K562 (cell line): ENCODE results near the gene SEC31A. TPM values are rescaled to one million over a fixed set of nuclear protein-coding genes. Genes with fewer than 3 reads are reported as not detected.
A peak's percentile ranks its signal among the peaks of the same experiment; 100 is the strongest.

ENCODE experiments used
- BACH1 ChIP-seq: fragments of 200-800 bp; sonication (Bioruptor generic); IDR thresholded peaks from 2 replicates; pipeline ENCODE4 v1.6.1; 2016; ENCODE audit warnings: missing genetic modification characterization, missing compliant biosample characterization
- ILF3 ChIP-seq: fragments of 450-650 bp; IDR thresholded peaks from 2 replicates; pipeline ENCODE4 v1.6.1; 2018; ENCODE audit warnings: antibody characterized with exemption, mild to moderate bottlenecking, moderate library complexity, borderline replicate concordance
- MAZ ChIP-seq, 2 experiments: fragments of 450-650 bp in 1 of 2; sonication (generic) in 1 of 2; formaldehyde crosslinking; IDR thresholded peaks in 1 of 2; conservative IDR thresholded peaks in 1 of 2; 2 replicates each; pipeline versions ENCODE4 v1.4.0 to v1.5.0; 2020; ENCODE audit warnings: mild to moderate bottlenecking in 1 of 2, missing genetic modification reagents in 1 of 2
- MTA2 ChIP-seq: fragments of 450-650 bp; IDR thresholded peaks from 2 replicates; pipeline ENCODE4 v1.6.1; 2016; ENCODE audit warnings: low read depth
- PHB ChIP-seq: fragments of 250-450 bp; sonication (Bioruptor Pico); IDR thresholded peaks from 2 replicates; pipeline ENCODE4 v1.5.0; 2021
- PHF8 ChIP-seq: fragments of 200-600 bp; sonication (generic); IDR thresholded peaks from 2 replicates; pipeline ENCODE4 v1.6.1; 2012; ENCODE audit warnings: mixed run types, mild to moderate bottlenecking, inconsistent platforms, low read length, moderate library complexity, borderline replicate concordance
- POLR2A ChIP-seq: fragments of 450-650 bp; conservative IDR thresholded peaks from 2 replicates; pipeline ENCODE4 v1.6.1; 2016
- PPARD ChIP-seq: fragments of 250-450 bp; sonication (Bioruptor Pico); IDR thresholded peaks from 2 replicates; pipeline ENCODE4 v1.8.0; 2022; ENCODE audit warnings: inconsistent platforms, mild to moderate bottlenecking, moderate library complexity
- RB1 ChIP-seq: fragments of 450-650 bp; IDR thresholded peaks from 2 replicates; pipeline ENCODE4 v1.6.1; 2017; ENCODE audit warnings: low read depth, mild to moderate bottlenecking
- RBM14 ChIP-seq: fragments of 200-400 bp; formaldehyde crosslinking; IDR thresholded peaks from 2 replicates; pipeline ENCODE4 v1.6.1; 2018; ENCODE audit warnings: low read depth, mild to moderate bottlenecking, low read length, moderate library complexity, borderline replicate concordance; ENCODE audit not compliant: insufficient read depth
- RFX5 ChIP-seq: IDR thresholded peaks from 2 replicates; pipeline ENCODE4 v1.6.1; 2011; ENCODE audit warnings: low read depth, mild to moderate bottlenecking, improper control_type of control experiment, low read length
- TBP ChIP-seq: optimal IDR thresholded peaks from 2 replicates; pipeline ENCODE3; 2011; ENCODE audit warnings: low read depth, low read length, improper control_type of control experiment
- YBX1 ChIP-seq: fragments of 450-650 bp; IDR thresholded peaks from 2 replicates; pipeline ENCODE4 v1.7.1; 2016; ENCODE audit warnings: mild to moderate bottlenecking
- ZC3H11A ChIP-seq: IDR thresholded peaks from 2 replicates; pipeline ENCODE4 v1.6.1; 2012; ENCODE audit warnings: low read depth, low read length, improper control_type of control experiment
- ZNF431 ChIP-seq: sonication (generic); formaldehyde crosslinking; IDR thresholded peaks from 2 replicates; pipeline ENCODE4 v1.8.0; 2022; ENCODE audit warnings: mild to moderate bottlenecking, missing genetic modification reagents
- ZNF695 ChIP-seq: fragments of 450-650 bp; formaldehyde crosslinking; IDR thresholded peaks from 2 replicates; pipeline ENCODE4 v1.4.0; 2020; ENCODE audit warnings: mild to moderate bottlenecking, moderate library complexity
- ZNF766 ChIP-seq: fragments of 200-800 bp; sonication (Bioruptor generic); conservative IDR thresholded peaks from 2 replicates; pipeline ENCODE4 v1.6.1; 2016; ENCODE audit warnings: missing genetic modification characterization, missing compliant biosample characterization
- polyA plus RNA-seq, 8 experiments: library from polyadenylated mRNA; depleted of rRNA in 4 of 8; stranded (reverse) in 5 of 8; unstranded in 3 of 8; fragments of >200 nt; fragmentation: Nextera tagmentation in 2 of 8; fragmentation: Illumina TruSeq in 1 of 8; extraction: Ambion mirVana in 2 of 8; extraction: Trizol in 1 of 8; gene quantifications; 2 replicates each; pipeline versions ENCODE4 v1.2.1 to v1.2.3, GENCODE V29; 2011 to 2014; ENCODE audit warnings: inconsistent platforms in 1 of 8, missing spikeins in 1 of 8
- total RNA-seq, 7 experiments: library from RNA; depleted of rRNA in 6 of 7; stranded (reverse); fragments of >200 nt in 6 of 7; fragmentation: Illumina TruSeq in 2 of 7; extraction: Trizol in 2 of 7; gene quantifications; 2 replicates each; pipeline versions ENCODE4 v1.2.1 to v1.2.3, GENCODE V29; 2011 to 2021; ENCODE audit warnings: low replicate concordance in 1 of 7
- TF ChIP-seq, protein P1 (sequence below): fragments of 450-650 bp; formaldehyde crosslinking; IDR thresholded peaks from 2 replicates; pipeline ENCODE4 v1.4.0; 2020; ENCODE audit warnings: mild to moderate bottlenecking, moderate library complexity
- TF ChIP-seq, protein P2 (sequence below): fragments of 250-450 bp; sonication (Bioruptor Pico); IDR thresholded peaks from 2 replicates; pipeline ENCODE4 v1.8.0; 2022; ENCODE audit warnings: inconsistent platforms, mild to moderate bottlenecking, moderate library complexity, borderline replicate concordance
- TF ChIP-seq, protein P3 (sequence below): IDR thresholded peaks from 2 replicates; pipeline ENCODE4 v1.6.1; 2014; ENCODE audit warnings: antibody characterized with exemption

Gene SEC31A
- total and polyA plus RNA-seq, 9 of the 15 experiments (the other 6 are each of a cell fraction or from before 2014, with no cell fraction given): 78.9 to 241 (median 173) TPM

DNA sequence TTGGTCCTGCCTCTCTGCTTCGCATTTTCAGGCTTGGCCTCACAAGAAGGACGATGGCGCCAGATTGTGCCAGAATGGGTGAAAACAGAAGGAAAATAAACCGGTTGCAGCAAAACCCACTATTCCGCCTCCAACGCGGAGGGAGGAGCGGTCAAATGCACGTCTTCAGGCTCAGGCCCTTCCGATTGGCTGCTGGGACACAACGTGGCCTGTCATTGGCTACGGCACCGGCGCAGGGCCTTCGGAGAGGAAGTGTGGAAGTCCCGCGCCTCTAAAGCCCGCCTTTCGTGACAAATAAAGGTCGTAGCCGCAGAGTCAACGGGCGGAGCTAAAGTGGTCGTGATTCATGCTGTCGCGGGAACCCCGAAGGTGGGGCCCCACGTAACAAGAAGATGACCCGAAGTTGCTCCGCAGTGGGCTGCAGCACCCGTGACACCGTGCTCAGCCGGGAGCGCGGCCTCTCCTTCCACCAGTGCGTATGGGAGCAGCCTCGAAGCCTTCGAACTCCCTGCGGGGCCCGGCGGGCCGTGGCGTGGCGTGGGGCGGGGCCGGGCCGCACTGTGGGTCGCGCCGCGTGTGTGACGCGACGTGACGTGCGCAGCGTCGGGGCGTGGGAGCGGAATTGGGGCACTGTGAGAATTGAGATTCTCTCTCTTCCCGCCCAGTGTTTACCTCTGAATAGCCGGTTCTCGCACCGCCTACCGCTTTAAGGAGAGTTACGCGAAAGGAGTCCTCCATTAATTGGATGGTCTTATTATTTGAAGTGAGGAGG is 9.6 kb upstream of the SEC31A start, which contains the start of gene THAP9 (continued):
- TF ChIP-seq, protein P1, sequence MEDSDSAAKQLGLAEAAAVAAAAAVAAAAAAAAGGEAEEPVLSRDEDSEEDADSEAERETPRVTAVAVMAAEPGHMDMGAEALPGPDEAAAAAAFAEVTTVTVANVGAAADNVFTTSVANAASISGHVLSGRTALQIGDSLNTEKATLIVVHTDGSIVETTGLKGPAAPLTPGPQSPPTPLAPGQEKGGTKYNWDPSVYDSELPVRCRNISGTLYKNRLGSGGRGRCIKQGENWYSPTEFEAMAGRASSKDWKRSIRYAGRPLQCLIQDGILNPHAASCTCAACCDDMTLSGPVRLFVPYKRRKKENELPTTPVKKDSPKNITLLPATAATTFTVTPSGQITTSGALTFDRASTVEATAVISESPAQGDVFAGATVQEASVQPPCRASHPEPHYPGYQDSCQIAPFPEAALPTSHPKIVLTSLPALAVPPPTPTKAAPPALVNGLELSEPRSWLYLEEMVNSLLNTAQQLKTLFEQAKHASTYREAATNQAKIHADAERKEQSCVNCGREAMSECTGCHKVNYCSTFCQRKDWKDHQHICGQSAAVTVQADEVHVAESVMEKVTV: no peak
- TF ChIP-seq MAZ (CRISPR knock-in tag; conservative IDR thresholded peaks at IDR 0.05 in 1 of 2, IDR thresholded peaks at IDR 0.05 in 1 of 2) (peak; percentile 54 to 77), ILF3 (no peak), RB1 (peak; percentile 80), RBM14 (no peak), MTA2 (peak; percentile 12), TBP (peak; percentile 96), ZNF431 (CRISPR knock-in tag) (peak; percentile 65), ZC3H11A (no peak), PPARD (no peak), YBX1 (no peak), PHB (CRISPR knock-in tag) (no peak), PHF8 (peak; percentile 93), ZNF766 (CRISPR knock-in tag) (peak; percentile 79; the same call in 1 of the 2 replicates), BACH1 (tag) (no peak), ZNF695 (no peak), POLR2A (peak; percentile 94), RFX5 (0 out of 2 replicates have a peak, but pooled peaks have one; percentile 4)
- TF ChIP-seq, protein P2, sequence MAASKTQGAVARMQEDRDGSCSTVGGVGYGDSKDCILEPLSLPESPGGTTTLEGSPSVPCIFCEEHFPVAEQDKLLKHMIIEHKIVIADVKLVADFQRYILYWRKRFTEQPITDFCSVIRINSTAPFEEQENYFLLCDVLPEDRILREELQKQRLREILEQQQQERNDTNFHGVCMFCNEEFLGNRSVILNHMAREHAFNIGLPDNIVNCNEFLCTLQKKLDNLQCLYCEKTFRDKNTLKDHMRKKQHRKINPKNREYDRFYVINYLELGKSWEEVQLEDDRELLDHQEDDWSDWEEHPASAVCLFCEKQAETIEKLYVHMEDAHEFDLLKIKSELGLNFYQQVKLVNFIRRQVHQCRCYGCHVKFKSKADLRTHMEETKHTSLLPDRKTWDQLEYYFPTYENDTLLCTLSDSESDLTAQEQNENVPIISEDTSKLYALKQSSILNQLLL (CRISPR knock-in tag): no peak
- TF ChIP-seq, protein P3, sequence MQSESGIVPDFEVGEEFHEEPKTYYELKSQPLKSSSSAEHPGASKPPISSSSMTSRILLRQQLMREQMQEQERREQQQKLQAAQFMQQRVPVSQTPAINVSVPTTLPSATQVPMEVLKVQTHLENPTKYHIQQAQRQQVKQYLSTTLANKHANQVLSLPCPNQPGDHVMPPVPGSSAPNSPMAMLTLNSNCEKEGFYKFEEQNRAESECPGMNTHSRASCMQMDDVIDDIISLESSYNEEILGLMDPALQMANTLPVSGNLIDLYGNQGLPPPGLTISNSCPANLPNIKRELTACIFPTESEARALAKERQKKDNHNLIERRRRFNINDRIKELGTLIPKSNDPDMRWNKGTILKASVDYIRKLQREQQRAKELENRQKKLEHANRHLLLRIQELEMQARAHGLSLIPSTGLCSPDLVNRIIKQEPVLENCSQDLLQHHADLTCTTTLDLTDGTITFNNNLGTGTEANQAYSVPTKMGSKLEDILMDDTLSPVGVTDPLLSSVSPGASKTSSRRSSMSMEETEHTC: 0 out of 2 replicates have a peak, but pooled peaks have one; percentile 61
